Trophoblast cell (in vitro differentiated cells and primary cell): ENCODE data around the gene KDM4B.
A peak's percentile ranks its signal among the peaks of the same experiment; 100 is the strongest.

Source experiments
- DNase-seq, 2 donors: peaks; one replicate each; pipeline ENCODE4 v3.0.0-alpha.2; 2016
- H2AFZ ChIP-seq: 2 replicates; pipeline ENCODE4 v1.6.1; 2013; ENCODE audit warnings: low read length, moderate library complexity, mild to moderate bottlenecking; ENCODE audit not compliant: insufficient read depth, poor library complexity
- H2AK5ac ChIP-seq: 2 replicates; pipeline ENCODE4 v1.6.1; 2013; ENCODE audit warnings: mild to moderate bottlenecking, low read length
- H2BK120ac ChIP-seq: 2 replicates; pipeline ENCODE4 v1.6.1; 2013; ENCODE audit warnings: low read length, mild to moderate bottlenecking, moderate library complexity; ENCODE audit not compliant: insufficient read depth, poor library complexity
- H2BK12ac ChIP-seq: 2 replicates; pipeline ENCODE4 v1.6.1; 2013; ENCODE audit warnings: mild to moderate bottlenecking, low read length, moderate library complexity
- H2BK5ac ChIP-seq: 2 replicates; pipeline ENCODE4 v1.6.1; 2013; ENCODE audit warnings: low read length, low read depth, moderate library complexity, mild to moderate bottlenecking; ENCODE audit not compliant: poor library complexity
- H3K14ac ChIP-seq: 2 replicates; pipeline ENCODE4 v1.6.1; 2013; ENCODE audit warnings: mild to moderate bottlenecking, low read length
- H3K18ac ChIP-seq: 2 replicates; pipeline ENCODE4 v1.6.1; 2013; ENCODE audit warnings: mild to moderate bottlenecking, low read length
- H3K23ac ChIP-seq: 2 replicates; pipeline ENCODE4 v1.6.1; 2013; ENCODE audit warnings: low read length
- H3K27ac ChIP-seq: 2 replicates; pipeline ENCODE4 v1.5.1; 2013; ENCODE audit warnings: low read depth, mild to moderate bottlenecking, inconsistent platforms, low read length, moderate library complexity
- H3K27me3 ChIP-seq: 2 replicates; pipeline ENCODE4 v1.6.1; 2013; ENCODE audit warnings: inconsistent platforms, mild to moderate bottlenecking, low read length, moderate library complexity; ENCODE audit not compliant: insufficient read depth
- H3K36me3 ChIP-seq, 2 experiments: 1 replicate in 1 of 2; 2 replicates in 1 of 2; pipeline ENCODE4 v1.6.1; 2013; ENCODE audit warnings: low read length in 2 of 2, mild to moderate bottlenecking in 2 of 2, moderate library complexity in 1 of 2; ENCODE audit not compliant: insufficient read depth in 2 of 2, control insufficient read depth in 1 of 2
- H3K4ac ChIP-seq: 2 replicates; pipeline ENCODE4 v1.6.1; 2013; ENCODE audit warnings: low read depth, mild to moderate bottlenecking, low read length, moderate library complexity
- H3K4me1 ChIP-seq, 2 experiments: 1 replicate in 1 of 2; 2 replicates in 1 of 2; pipeline ENCODE4 v1.6.1; 2013; ENCODE audit warnings: low read length in 2 of 2, mild to moderate bottlenecking in 2 of 2, moderate library complexity in 1 of 2; ENCODE audit not compliant: insufficient read depth in 2 of 2, control insufficient read depth in 1 of 2
- H3K4me2 ChIP-seq: 2 replicates; pipeline ENCODE4 v1.6.1; 2013; ENCODE audit warnings: inconsistent platforms, mild to moderate bottlenecking, low read length, moderate library complexity
- H3K4me3 ChIP-seq: 2 replicates; pipeline ENCODE4 v1.5.1; 2013; ENCODE audit warnings: mild to moderate bottlenecking, low read depth, low read length, inconsistent platforms
- H3K79me1 ChIP-seq: one replicate; pipeline ENCODE4 v1.6.1; 2013; ENCODE audit warnings: low read length
- H3K79me2 ChIP-seq: 2 replicates; pipeline ENCODE4 v1.6.1; 2013; ENCODE audit warnings: low read length, mild to moderate bottlenecking; ENCODE audit not compliant: control insufficient read depth, insufficient read depth, poor library complexity
- H3K9ac ChIP-seq: 2 replicates; pipeline ENCODE4 v1.6.1; 2013; ENCODE audit warnings: mild to moderate bottlenecking, low read length
- H3K9me3 ChIP-seq: 2 replicates; pipeline ENCODE4 v1.6.1; 2013; ENCODE audit warnings: low read depth, mild to moderate bottlenecking, control low read depth, inconsistent platforms, low read length; ENCODE audit not compliant: insufficient read depth
- H4K12ac ChIP-seq: 2 replicates; pipeline ENCODE4 v1.6.1; 2013; ENCODE audit warnings: low read depth, mild to moderate bottlenecking, low read length, moderate library complexity
- H4K8ac ChIP-seq: 2 replicates; pipeline ENCODE4 v1.6.1; 2013; ENCODE audit warnings: low read depth, mild to moderate bottlenecking, low read length, moderate library complexity
- H4K91ac ChIP-seq: one replicate; pipeline ENCODE4 v1.6.1; 2013; ENCODE audit warnings: low read depth, mild to moderate bottlenecking, low read length, moderate library complexity
- WGBS: extraction: QIAGEN DNeasy Blood & Tissue Kit; methylation state at CpG from one replicate; pipeline ENCODE4 v1.1.7; 2013; ENCODE audit warnings: missing lambda C conversion rate; ENCODE audit not compliant: insufficient read length, insufficient coverage; ENCODE audit errors: extremely low coverage; 5-methylcytosine and 5-hydroxymethylcytosine counted together

Gene KDM4B

GRCh38 chr19:4979211-4979807 is 10.4 kb downstream of the KDM4B start:
- H2AFZ ChIP-seq, result no peak overlapping the region
- no peak overlapping the region for H3K9ac ChIP-seq
- no peak overlapping the region for H3K4me3 ChIP-seq
- H2BK5ac ChIP-seq, result peak overlapping the region; percentile 75
- H2BK12ac ChIP-seq, result peak overlapping the region; percentile 14
- no peak overlapping the region for H4K12ac ChIP-seq
- no CpG with 5 or more reads among the region's 8 CpGs for WGBS
- peaks cover 28% of the 10 kb centered on the region for H3K79me1 ChIP-seq
- H2AK5ac ChIP-seq, result peak overlapping the region; percentile 14
- no peaks in the 10 kb centered on the region for H3K9me3 ChIP-seq
- peak overlapping the region; percentile 38 for H3K18ac ChIP-seq
- peak overlapping the region; percentile 91 for H3K27ac ChIP-seq
- H4K8ac ChIP-seq, result peak overlapping the region; percentile 15
- H3K14ac ChIP-seq, result peak overlapping the region; percentile 18
- H2BK120ac ChIP-seq, result peak overlapping the region; percentile 54
- H3K4me2 ChIP-seq, result no peak overlapping the region
- peak overlapping the region; percentile 73 for H4K91ac ChIP-seq
- H3K79me2 ChIP-seq, result peaks cover 42% of the 10 kb centered on the region
- no peaks in the 10 kb centered on the region for H3K27me3 ChIP-seq
- H3K4me1 ChIP-seq, result peaks cover 42 to 57% of the 10 kb centered on the region in 2 experiments
- peak overlapping the region; percentile 94 for H3K4ac ChIP-seq
- H3K23ac ChIP-seq, result no peak overlapping the region
- H3K36me3 ChIP-seq, result peaks cover 13 to 15% of the 10 kb centered on the region in 2 experiments
- DNase-seq, result no peak

GRCh38 chr19:4980067-4980466 is 11.2 kb downstream of the KDM4B start:
- Histone ChIP-seq H3K27ac (peak overlapping the region; percentile 12), H3K4ac (peak overlapping the region; percentile 68), H3K9ac (no peak overlapping the region), H3K36me3 (peaks cover 13 to 15% of the 10 kb centered on the region in 2 experiments), H3K27me3 (no peaks in the 10 kb centered on the region), H2BK5ac (no peak overlapping the region), H3K9me3 (no peaks in the 10 kb centered on the region), H3K79me1 (peaks cover 31% of the 10 kb centered on the region), H3K18ac (no peak overlapping the region), H2BK120ac (no peak overlapping the region), H4K12ac (no peak overlapping the region), H3K23ac (no peak overlapping the region), H4K8ac (no peak overlapping the region), H3K14ac (no peak overlapping the region), H3K4me3 (no peak overlapping the region), H3K79me2 (peaks cover 43% of the 10 kb centered on the region), H2BK12ac (no peak overlapping the region), H2AFZ (no peak overlapping the region), H3K4me1 (peaks cover 40 to 56% of the 10 kb centered on the region in 2 experiments), H3K4me2 (no peak overlapping the region), H2AK5ac (no peak overlapping the region), H4K91ac (no peak overlapping the region)
- WGBS, result no CpG with 5 or more reads among the region's 3 CpGs
- DNase-seq, result peak; percentile 96 to 98

- H2AFZ ChIP-seq, result no peak overlapping the region
- no peak overlapping the region for H3K23ac ChIP-seq
- H2BK5ac ChIP-seq, result peak overlapping the region; percentile 10
- peak overlapping the region; percentile 87 for H3K4ac ChIP-seq
- peak overlapping the region; percentile 49 for H4K91ac ChIP-seq
- H3K79me1 ChIP-seq, result peaks cover 38% of the 10 kb centered on the region
- peak overlapping the region; percentile 43 for H2AK5ac ChIP-seq
- H3K27ac ChIP-seq, result peak overlapping the region; percentile 6
- peaks cover 50% of the 10 kb centered on the region for H3K79me2 ChIP-seq
- no peak for DNase-seq
- no peak overlapping the region for H2BK120ac ChIP-seq
- H3K9ac ChIP-seq, result no peak overlapping the region
- no CpG with 5 or more reads among the region's 27 CpGs for WGBS
- peak overlapping the region; percentile 37 for H2BK12ac ChIP-seq
- H4K12ac ChIP-seq, result no peak overlapping the region
- H4K8ac ChIP-seq, result peak overlapping the region; percentile 15
- H3K4me2 ChIP-seq, result no peak overlapping the region
- H3K4me1 ChIP-seq, result peaks cover 48 to 59% of the 10 kb centered on the region in 2 experiments
- peak overlapping the region; percentile 36 for H3K18ac ChIP-seq
- peak overlapping the region; percentile 28 for H3K14ac ChIP-seq
- no peaks in the 10 kb centered on the region for H3K27me3 ChIP-seq
- H3K4me3 ChIP-seq, result no peak overlapping the region
- H3K9me3 ChIP-seq, result no peaks in the 10 kb centered on the region
- peaks cover 13 to 15% of the 10 kb centered on the region in 2 experiments for H3K36me3 ChIP-seq
These were observed 12.1 kb downstream of the KDM4B start for GRCh38 chr19:4980838-4981680.

GRCh38 chr19:4981681-4981958 is 12.7 kb downstream of the KDM4B start:
- peaks cover 41% of the 10 kb centered on the region for H3K79me1 ChIP-seq
- no peak overlapping the region for H4K91ac ChIP-seq
- H3K9me3 ChIP-seq, result no peaks in the 10 kb centered on the region
- H2AFZ ChIP-seq, result no peak overlapping the region
- peak overlapping the region; percentile 17 for H2BK12ac ChIP-seq
- H3K9ac ChIP-seq, result no peak overlapping the region
- no peak overlapping the region for H3K27ac ChIP-seq
- no peak overlapping the region for H4K8ac ChIP-seq
- H2BK120ac ChIP-seq, result no peak overlapping the region
- H3K4me1 ChIP-seq, result peaks cover 52 to 61% of the 10 kb centered on the region in 2 experiments
- peaks cover 13 to 15% of the 10 kb centered on the region in 2 experiments for H3K36me3 ChIP-seq
- H3K4me3 ChIP-seq, result no peak overlapping the region
- peak overlapping the region; percentile 87 for H3K4ac ChIP-seq
- no CpG with 5 or more reads among the region's 3 CpGs for whole genome bisulfite sequencing
- peaks cover 53% of the 10 kb centered on the region for H3K79me2 ChIP-seq
- peak overlapping the region; percentile 36 for H3K18ac ChIP-seq
- DNase-seq, result no peak
- H2BK5ac ChIP-seq, result peak overlapping the region; percentile 10
- no peak overlapping the region for H3K14ac ChIP-seq
- peak overlapping the region; percentile 43 for H2AK5ac ChIP-seq
- H3K23ac ChIP-seq, result no peak overlapping the region
- H3K4me2 ChIP-seq, result no peak overlapping the region
- H3K27me3 ChIP-seq, result no peaks in the 10 kb centered on the region
- H4K12ac ChIP-seq, result no peak overlapping the region
